HG03575 (cell line): Measurements from ENCODE around the gene KRTAP19-8.

ENCODE experiments used
- ATAC-seq: cut with Tn5 transposase; IDR thresholded peaks from one replicate; pipeline ENCODE4 v1.9.1; 2021; ENCODE audit not compliant: unreplicated experiment, insufficient number of reproducible peaks, low FRiP score; ENCODE audit errors: extremely low read depth

Gene KRTAP19-8

DNA sequence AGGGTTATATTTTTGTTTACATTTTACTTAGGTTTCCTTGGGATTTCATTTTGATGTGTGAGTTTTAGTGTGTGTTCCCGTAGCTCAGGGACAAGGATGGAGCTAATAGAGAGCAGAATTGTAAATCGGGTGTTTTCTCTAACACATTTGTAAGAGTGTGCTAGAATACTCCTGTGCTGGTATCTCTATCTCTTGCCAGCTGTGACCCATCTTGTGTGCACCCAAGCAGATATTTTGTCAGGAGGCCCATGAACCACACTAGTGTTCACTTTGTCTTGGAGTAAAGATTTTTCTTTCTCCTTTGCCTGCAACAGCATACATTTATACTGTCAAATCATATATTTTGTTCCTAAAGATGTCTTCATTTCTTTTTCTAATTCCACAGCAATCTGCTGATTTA is 23.4 kb downstream of the KRTAP19-8 start:
- ATAC-seq: no peak

DNA sequence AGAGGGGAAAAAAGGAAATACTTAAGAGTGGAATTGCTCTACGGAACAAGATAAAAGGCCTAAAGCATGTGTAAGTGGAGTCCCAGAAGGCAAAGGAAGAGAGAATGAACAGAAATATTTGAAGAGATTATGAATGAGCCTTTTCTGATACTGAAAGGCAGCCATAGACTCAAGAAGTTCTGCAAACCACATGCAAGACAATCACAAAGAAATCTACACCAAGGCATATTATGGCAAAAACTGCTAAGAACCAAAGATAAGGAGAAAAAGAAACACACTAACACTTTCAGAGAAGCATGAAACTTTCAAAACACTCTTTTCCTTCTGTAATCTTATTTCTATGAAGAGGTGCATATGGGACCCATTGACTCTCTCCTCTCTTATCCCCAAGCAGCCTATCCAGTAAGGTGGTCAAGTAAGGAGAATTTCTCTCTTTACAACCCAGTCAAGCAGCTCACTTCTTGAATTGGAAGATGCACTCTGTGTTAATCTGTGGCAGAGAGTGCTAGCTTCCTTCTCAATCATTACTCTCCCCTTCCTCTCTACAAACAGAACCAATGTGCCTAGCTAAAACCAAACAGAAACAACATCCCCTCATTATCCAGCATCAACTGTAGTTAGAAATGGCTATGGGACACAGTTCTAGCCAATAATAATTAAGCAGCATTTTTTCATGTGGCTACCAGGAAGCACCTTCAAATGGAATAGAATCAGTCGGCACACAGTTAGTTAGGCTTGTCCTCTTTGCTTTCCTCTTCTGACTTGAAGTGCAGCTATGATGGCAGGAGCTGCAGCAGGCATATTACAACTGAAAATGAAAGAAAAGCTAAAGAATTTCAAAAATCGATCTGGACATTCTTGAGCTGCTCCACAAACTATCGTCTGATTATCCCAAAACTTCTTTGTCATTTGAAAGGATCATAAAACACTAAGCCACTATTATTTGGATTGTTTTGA is 25.9 kb downstream of the KRTAP19-8 start:
- ATAC-seq: no peak

DNA sequence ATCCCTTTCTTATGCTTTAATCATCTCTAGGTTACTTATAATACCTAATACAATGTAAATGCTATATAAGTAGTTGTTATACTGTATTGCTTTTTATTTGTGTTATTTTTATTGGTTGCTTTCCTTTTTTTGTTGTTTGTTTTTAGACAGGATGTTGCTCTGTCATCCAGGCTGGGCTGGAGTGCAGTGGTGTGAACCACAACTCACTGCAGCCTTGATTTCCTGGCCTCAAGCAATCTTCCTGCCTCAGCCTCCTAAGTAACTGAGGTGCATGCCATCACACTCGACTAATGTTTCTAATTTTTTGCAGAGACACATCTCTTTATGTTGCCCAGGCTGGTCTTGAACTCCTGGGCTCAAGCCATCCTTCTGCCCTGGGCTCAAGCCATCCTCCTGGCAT is 26.9 kb downstream of the KRTAP19-8 start:
- no peak for ATAC-seq

DNA sequence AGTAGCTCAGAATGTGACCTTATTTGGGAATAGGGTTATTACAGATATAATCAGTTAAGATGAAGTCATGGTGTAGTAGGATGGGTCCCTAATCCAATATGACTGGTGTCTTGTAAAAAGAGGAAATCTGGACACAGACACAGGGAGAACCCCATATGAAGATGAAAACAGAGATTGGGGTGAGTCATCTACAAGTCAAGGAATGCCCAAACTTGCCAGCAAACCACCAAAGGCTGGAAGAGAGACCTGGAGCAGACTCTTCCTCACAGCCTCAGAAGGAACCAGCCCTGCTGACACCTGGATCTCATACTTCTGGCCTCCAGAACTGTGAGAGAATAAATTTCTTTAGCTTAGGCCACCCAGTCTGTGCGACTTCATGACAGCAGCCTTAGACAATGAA is 29.9 kb downstream of the KRTAP19-8 start:
- no peak for ATAC-seq

DNA sequence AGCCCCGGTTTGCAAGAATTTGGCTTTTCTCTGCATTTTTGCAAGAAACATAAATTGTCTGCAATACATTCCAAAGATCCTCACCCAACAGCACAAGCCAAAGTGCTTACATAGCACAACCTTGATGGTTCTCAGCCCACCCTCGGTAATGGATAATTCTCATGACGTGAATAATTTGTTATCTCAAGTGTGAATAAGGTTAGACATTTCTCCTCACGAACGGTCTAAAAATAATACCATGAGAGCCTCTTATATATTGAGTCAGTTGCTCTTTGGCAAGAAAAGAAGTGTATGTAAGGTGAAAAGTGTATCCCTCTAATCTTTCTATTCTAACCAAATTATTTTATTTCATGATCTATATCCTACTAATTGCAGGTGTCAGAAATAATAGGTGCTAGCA is 33.3 kb downstream of the KRTAP19-8 start:
- no peak for ATAC-seq

DNA sequence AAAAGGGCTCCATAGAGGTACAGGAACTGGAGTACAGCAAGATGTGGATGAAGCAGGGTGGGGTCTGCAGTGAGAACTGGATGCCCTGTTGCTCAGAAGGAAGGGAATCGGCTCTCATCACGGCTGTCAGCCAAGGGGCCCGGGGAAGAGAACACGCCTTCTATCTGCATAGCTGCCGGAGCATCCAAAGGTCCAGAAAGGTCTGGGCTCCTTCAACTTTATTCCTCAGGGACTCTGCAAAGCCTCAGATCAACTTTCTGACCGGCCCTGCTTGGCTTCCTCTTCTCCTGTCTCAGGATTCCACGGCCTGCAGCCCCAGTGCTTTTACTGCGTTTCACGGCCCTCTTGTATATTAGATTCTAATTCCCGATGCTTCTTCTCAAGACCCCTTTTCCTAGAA is 34.8 kb downstream of the KRTAP19-8 start:
- ATAC-seq: no peak

DNA sequence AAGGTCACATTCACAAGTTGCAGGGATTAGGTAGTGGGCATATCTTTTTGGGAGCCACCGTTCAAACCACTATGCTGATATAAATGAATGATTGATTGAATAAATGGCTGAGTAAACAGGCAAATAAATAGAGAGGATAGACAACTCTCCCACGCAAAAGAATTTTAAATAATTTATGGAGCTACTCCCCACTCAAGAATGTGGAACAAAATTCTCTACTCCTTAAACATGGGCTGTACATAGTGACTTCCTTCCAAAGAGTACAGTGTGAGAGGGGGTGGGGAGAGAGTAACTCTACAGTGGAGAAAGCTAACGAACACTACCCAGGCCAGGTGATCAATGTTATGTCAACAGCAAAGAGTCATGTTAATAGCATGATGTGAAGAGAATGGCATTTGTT is 40.7 kb downstream of the KRTAP19-8 start:
- ATAC-seq: no peak

DNA sequence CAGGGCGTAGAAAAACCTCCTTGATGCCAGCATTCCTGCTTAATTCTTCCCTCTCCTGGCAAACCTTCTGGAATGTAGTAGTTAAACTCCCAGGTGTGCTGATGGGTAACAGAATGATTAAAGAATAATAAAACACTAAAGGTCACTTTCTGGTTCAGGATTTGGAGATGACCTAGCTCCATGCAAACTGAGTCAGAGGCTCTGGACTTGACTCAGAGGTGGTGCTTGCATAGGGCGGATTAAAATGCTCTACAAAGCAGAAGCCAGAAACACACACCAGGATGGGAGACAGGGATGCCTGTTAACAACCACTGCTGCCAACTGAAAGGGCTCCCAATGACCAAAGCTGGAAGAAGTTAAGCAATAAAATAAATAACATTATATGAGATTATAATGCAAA is 41.5 kb downstream of the KRTAP19-8 start:
- ATAC-seq: no peak

- ATAC-seq: no peak
Measured at GRCh38 chr21:30994932-30995331, 43.3 kb downstream of the KRTAP19-8 start.

GRCh38 chr21:30990514-30991262 is 47.6 kb downstream of the KRTAP19-8 start:
- no peak for ATAC-seq

GRCh38 chr21:30988706-30989105 is 49.6 kb downstream of the KRTAP19-8 start:
- no peak for ATAC-seq
